GM10266 (cell line): ENCODE data around the gene GALNT15.
A peak's percentile ranks its signal among the peaks of the same experiment; 100 is the strongest.

Source experiments
- DNase-seq: peaks from one replicate; pipeline ENCODE4 v3.0.0; 2012; ENCODE audit errors: extremely low spot score
- CTCF ChIP-seq: IDR thresholded peaks from 2 replicates; pipeline ENCODE4 v1.5.1; 2012; ENCODE audit warnings: mild to moderate bottlenecking, low read depth; ENCODE audit not compliant: control insufficient read depth, insufficient read depth; ENCODE audit errors: missing control alignments

The GALNT15 gene

GRCh38 chr3:16257309-16257708 is 82.8 kb downstream of the GALNT15 start:
- no peak for DNase-seq
- TF ChIP-seq CTCF = no peak

- DNase-seq = no peak
- no peak for TF ChIP-seq CTCF
Measured at GRCh38 chr3:16258177-16258576, 83.7 kb downstream of the GALNT15 start.

GRCh38 chr3:16258866-16259265 is 84.4 kb downstream of the GALNT15 start:
- no peak for DNase-seq

GRCh38 chr3:16260046-16260445 is 85.6 kb downstream of the GALNT15 start:
- no peak for TF ChIP-seq CTCF

More at GRCh38 chr3:16258866-16259265, 84.4 kb downstream of the GALNT15 start:
- no peak for TF ChIP-seq CTCF

GRCh38 chr3:16262174-16262573 is 87.7 kb downstream of the GALNT15 start:
- DNase-seq = no peak
- TF ChIP-seq CTCF = no peak

More at GRCh38 chr3:16260046-16260445, 85.6 kb downstream of the GALNT15 start:
- no peak for DNase-seq

GRCh38 chr3:16264174-16264707 is 89.8 kb downstream of the GALNT15 start:
- no peak for TF ChIP-seq CTCF
- peak; percentile 8 for DNase-seq

- no peak for TF ChIP-seq CTCF
- peak; percentile 92 for DNase-seq
Measured at GRCh38 chr3:16264708-16265454, 90.4 kb downstream of the GALNT15 start, which contains the start of the genes DPH3 and OXNAD1. DPH3 (minus strand) TSS chr3:16264943; CDS start chr3:16264876, 67 bp downstream. OXNAD1 (plus strand) TSS chr3:16265212; CDS start chr3:16270953, 5,741 bp downstream.
